RWPE1 (cell line): ENCODE data around the gene WDR77.

Experiments
- CTCF ChIA-PET: fragments of 350-600 bp; sonication (Branson Sonifier 250); formaldehyde crosslinking; extraction: SDS; loops from one replicate; lab custom pipeline; 2021; lab: Yijun Ruan, JAX
- POLR2A ChIA-PET: fragments of 400-600 bp; formaldehyde crosslinking; extraction: SDS; loops from one replicate; lab custom pipeline; 2020; ENCODE audit warnings: antibody characterized with exemption; ENCODE audit not compliant: low non-redundant PET; lab: Yijun Ruan, JAX
- DNase-seq: peaks from one replicate; pipeline ENCODE4 v3.0.0; 2012; ENCODE audit warnings: low spot score
- H3K27ac ChIP-seq: fragments of 450-650 bp; 2 replicates; pipeline ENCODE4 v1.5.1; 2017
- CTCF ChIP-seq: fragments of 450-650 bp; conservative IDR thresholded peaks from 2 replicates; pipeline ENCODE4 v1.5.1; 2017; ENCODE audit warnings: low read depth, mild to moderate bottlenecking

WDR77 gene

GRCh38 chr1:111417755-111418154, 31.3 kb downstream of the WDR77 start:
- POLR2A ChIA-PET: no interaction called here
- no peak for TF ChIP-seq CTCF
- no peak for DNase-seq
- CTCF ChIA-PET: no interaction called here
- H3K27ac ChIP-seq: no peak overlapping the region

GRCh38 chr1:111415461-111415860, 33.6 kb downstream of the WDR77 start:
- POLR2A ChIA-PET: no interaction called here

GRCh38 chr1:111414756-111415155, 34.3 kb downstream of the WDR77 start:
- ChIA-PET CTCF (interaction anchor here (0.5 kb wide), 1 partner anchor 15 kb away, joined by 3 read pairs; no protein-coding TSS in a partner anchor), POLR2A (no interaction called here)
- TF ChIP-seq CTCF: no peak
- no peak overlapping the region for H3K27ac ChIP-seq
- no peak for DNase-seq

More at GRCh38 chr1:111415461-111415860, 33.6 kb downstream of the WDR77 start:
- CTCF ChIA-PET: interaction anchor here (0.5 to 1.5 kb wide), 3 partner anchors 66 to 192 kb away, joined by 3 to 4 read pairs (median 3); no protein-coding TSS in a partner anchor
- H3K27ac ChIP-seq: no peak overlapping the region
- no peak for TF ChIP-seq CTCF
- DNase-seq: no peak

GRCh38 chr1:111412839-111413238, 36.2 kb downstream of the WDR77 start:
- ChIA-PET POLR2A (no interaction called here), CTCF (interaction anchor here (0.6 kb wide), 2 partner anchors 190 to 822 kb away, joined by 3 read pairs; no protein-coding TSS in a partner anchor)
- DNase-seq: no peak
- TF ChIP-seq CTCF: no peak
- H3K27ac ChIP-seq: no peak overlapping the region

GRCh38 chr1:111407301-111407700, 41.8 kb downstream of the WDR77 start:
- TF ChIP-seq CTCF: no peak
- H3K27ac ChIP-seq: no peak overlapping the region
- CTCF ChIA-PET: no interaction called here
- POLR2A ChIA-PET: no interaction called here
- DNase-seq: no peak

GRCh38 chr1:111406321-111406768, 42.7 kb downstream of the WDR77 start:
- peak; percentile 27 for DNase-seq
- no peak overlapping the region for H3K27ac ChIP-seq
- ChIA-PET POLR2A (no interaction called here), CTCF (interaction anchor here (1.1 kb wide), 1 partner anchor 184 kb away, joined by 3 read pairs; no protein-coding TSS in a partner anchor)
- no peak for TF ChIP-seq CTCF
